Brain microvascular endothelial cell (primary cell): Measurements from ENCODE around the gene NSG1.

ENCODE experiments used
- DNase-seq: peaks from one replicate; pipeline ENCODE4 v3.0.0-alpha.2; 2020
- H3K27ac ChIP-seq: fragments of 250-450 bp; sonication (Bioruptor Pico); 2 replicates; pipeline ENCODE4 v1.5.1; 2020; ENCODE audit warnings: mild to moderate bottlenecking, moderate library complexity
- H3K27me3 ChIP-seq: fragments of 250-450 bp; sonication (Bioruptor Pico); replicated peaks from 2 replicates; pipeline ENCODE4 v1.5.1; 2020; ENCODE audit warnings: mild to moderate bottlenecking
- H3K36me3 ChIP-seq: fragments of 250-450 bp; sonication (Bioruptor Pico); replicated peaks from 2 replicates; pipeline ENCODE4 v1.5.1; 2020; ENCODE audit warnings: mild to moderate bottlenecking
- H3K4me3 ChIP-seq: 2 replicates; pipeline ENCODE4 v1.5.1; 2011; ENCODE audit warnings: low read depth, mild to moderate bottlenecking, control low read depth, low read length, moderate library complexity
- in situ Hi-C: cut with HindIII; loops from 2 replicates; pipeline ENCODE4 v1.10.0; 2017; ENCODE audit warnings: low sequenced_read_pairs, low pct_ligation_motif_present
- TF ChIP-seq, protein P1 (sequence below): IDR thresholded peaks from 2 replicates; pipeline ENCODE4 v1.5.1; 2011; ENCODE audit warnings: low read depth, mild to moderate bottlenecking, moderate library complexity, low read length, control low read depth, inconsistent platforms; ENCODE audit errors: missing control alignments

NSG1 gene, protein sequence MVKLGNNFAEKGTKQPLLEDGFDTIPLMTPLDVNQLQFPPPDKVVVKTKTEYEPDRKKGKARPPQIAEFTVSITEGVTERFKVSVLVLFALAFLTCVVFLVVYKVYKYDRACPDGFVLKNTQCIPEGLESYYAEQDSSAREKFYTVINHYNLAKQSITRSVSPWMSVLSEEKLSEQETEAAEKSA

DNA sequence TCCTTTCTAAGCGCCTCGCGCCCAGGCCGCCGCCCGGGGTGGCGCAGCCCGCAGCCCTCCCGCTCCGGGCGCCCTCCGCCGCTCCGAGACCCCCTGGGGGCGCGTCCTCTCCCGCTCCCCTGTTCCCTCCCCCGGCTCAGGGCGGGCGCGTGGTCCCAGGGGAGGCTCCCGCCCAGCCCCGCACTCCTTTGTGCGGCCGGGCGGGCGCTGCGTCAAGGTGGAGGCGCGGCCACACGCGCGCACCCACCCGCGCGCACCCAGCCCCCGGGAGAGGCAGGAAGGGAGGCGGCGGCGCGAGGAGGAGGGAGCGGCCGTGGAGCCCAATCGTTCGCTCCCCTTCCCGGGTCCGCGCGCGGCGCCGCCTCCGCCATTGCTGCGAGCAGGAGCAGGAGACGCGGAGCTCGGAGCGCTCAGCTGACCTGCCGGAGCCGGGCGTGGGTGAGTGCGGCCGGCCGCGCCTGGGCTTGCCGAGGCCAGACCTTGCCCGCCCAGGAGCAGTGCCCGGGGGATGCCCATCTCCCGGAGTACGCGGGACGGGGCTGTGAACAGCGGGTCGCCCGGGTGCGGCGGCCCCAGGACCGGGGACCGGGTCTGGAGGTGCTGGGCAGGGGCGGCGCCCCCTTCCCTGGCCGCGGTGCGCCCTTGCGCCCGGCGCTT, at the start of gene NSG1:
TSS of gene NSG1 (plus strand) at position 367 of the 657 bp plus-strand sequence. CDS start 528 bp downstream, outside the sequence.
- TF ChIP-seq, protein P1, sequence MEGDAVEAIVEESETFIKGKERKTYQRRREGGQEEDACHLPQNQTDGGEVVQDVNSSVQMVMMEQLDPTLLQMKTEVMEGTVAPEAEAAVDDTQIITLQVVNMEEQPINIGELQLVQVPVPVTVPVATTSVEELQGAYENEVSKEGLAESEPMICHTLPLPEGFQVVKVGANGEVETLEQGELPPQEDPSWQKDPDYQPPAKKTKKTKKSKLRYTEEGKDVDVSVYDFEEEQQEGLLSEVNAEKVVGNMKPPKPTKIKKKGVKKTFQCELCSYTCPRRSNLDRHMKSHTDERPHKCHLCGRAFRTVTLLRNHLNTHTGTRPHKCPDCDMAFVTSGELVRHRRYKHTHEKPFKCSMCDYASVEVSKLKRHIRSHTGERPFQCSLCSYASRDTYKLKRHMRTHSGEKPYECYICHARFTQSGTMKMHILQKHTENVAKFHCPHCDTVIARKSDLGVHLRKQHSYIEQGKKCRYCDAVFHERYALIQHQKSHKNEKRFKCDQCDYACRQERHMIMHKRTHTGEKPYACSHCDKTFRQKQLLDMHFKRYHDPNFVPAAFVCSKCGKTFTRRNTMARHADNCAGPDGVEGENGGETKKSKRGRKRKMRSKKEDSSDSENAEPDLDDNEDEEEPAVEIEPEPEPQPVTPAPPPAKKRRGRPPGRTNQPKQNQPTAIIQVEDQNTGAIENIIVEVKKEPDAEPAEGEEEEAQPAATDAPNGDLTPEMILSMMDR, result no peak
- DNase-seq, result no peak
- peak within 1 kb of the TSS; percentile 32 for H3K4me3 ChIP-seq

DNA sequence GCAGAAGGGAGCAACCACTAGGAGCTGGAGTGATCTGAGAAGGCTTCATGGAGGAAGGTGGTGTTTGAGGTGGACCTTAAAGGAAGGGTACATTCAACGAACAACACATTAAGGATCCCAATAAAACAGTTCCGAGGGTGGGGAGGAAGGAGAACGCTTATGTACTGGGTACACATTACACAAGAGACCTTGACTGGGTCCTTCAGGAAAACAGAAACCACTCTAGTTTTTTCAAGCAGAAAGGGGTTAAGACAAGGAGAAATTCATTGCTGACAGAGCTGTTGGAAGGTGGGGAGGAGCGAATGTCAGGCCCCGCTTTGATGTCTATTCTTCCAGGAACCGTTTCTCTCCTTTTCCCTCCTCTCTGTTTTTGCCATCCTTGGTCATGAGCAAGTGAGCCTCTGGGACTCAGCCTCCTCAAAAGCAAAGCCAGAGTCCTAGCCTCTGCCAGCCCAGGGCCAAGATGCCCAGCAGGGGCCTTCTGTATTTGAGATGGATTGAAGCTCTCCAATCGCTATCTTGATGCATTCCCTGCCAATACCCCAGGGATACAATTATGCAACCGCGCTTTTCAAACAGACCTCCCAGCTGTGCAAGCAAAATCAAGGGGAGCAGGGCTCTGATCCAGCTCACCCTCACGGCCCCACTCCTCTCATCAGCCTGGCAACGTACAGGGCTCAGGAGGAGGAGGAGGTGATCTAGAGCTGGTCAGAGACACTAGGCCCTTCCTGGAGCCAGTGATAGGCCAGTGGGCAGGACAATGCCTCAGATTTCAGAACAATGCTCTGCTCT, 48.5 kb upstream of the NSG1 start:
- in situ Hi-C loops, result no loop called here
- Histone ChIP-seq H3K27me3 (no peaks in the 10 kb centered on the region), H3K27ac (no peak overlapping the region), H3K4me3 (no peak overlapping the region), H3K36me3 (no peaks in the 10 kb centered on the region)
- DNase-seq, result no peak
- TF ChIP-seq, protein P1, result no peak

More for the DNA sequence above, at the start of gene NSG1:
- Histone ChIP-seq H3K27ac (no peak within 1 kb of the TSS), H3K27me3 (peaks cover 56% of the 10 kb centered on the region), H3K36me3 (no peaks in the 10 kb centered on the region)
- in situ Hi-C loops, result no loop called here

DNA sequence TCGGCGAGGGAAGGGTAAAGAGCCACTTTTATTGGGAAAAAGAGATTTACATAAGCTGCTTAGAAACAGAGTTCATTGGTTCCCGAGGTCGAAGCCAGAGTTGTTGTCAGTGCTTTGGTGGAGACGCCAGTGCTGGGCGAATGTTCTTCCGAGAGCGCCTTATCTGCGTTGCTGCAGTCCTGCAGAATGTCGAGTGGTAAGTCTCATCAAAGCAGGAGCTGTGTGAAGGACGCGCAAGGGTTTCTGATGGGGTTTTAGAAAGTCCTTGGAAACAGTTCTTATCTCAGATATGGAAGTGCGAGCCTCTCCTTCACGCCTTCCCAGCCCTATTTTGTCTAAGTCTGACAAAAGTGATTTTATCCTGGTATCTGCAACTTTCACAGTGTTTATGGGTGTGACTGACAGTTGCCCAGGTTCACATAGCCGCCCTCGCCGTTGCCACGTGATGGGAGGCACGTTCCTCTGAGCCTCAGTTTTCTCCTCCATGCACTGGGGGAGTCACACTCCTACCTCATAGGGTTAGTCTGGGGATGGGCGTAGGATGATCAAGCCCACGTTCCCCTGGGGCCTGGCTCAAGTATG, 47.3 kb upstream of the NSG1 start:
- no peak for DNase-seq
- in situ Hi-C loops, result no loop called here
- TF ChIP-seq, protein P1, result no peak
- H3K36me3 ChIP-seq, result no peaks in the 10 kb centered on the region
- H3K27me3 ChIP-seq, result no peaks in the 10 kb centered on the region
- no peak overlapping the region for H3K4me3 ChIP-seq
- no peak overlapping the region for H3K27ac ChIP-seq

DNA sequence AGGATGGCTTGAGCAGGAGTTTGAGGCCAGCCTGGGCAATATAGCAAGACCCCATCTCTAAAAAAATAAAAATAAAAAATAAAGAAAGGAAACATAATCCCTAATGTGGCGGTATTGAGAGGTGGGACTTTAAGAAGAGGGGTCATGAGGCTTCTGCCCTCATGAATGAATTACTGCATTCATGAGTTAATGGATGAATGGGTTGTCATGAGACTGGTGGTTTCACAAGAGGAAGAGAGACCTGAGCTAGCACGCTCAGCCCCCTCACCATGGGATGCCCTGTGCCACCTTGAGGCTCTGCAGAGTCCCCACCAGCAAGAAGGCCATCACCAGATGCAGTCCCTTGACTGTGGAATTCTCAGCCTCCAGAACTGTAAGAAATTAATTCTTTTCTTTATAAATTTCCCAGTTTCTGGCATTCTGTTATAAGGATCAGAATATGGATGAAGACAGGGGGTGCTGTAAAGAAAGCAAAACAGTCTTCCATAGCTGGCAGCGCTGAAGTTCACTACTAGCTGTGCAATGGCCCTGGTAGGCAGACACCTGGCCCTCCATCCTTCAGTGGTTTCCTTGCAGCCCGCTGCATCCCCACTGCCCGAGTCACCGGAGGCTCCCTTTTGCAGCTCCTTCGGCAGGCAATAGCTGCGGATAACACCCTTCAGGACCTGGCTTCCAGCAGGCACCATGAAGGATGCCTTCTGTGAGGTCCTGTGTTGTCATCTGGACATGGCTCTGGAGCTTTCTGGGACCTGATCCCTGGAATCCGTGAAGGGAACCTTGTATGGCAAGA, 44.8 kb upstream of the NSG1 start:
- TF ChIP-seq, protein P1, result no peak
- no peak for DNase-seq
- no peaks in the 10 kb centered on the region for H3K36me3 ChIP-seq
- no peak overlapping the region for H3K4me3 ChIP-seq
- H3K27ac ChIP-seq, result no peak overlapping the region
- in situ Hi-C loops, result no loop called here
- no peaks in the 10 kb centered on the region for H3K27me3 ChIP-seq

DNA sequence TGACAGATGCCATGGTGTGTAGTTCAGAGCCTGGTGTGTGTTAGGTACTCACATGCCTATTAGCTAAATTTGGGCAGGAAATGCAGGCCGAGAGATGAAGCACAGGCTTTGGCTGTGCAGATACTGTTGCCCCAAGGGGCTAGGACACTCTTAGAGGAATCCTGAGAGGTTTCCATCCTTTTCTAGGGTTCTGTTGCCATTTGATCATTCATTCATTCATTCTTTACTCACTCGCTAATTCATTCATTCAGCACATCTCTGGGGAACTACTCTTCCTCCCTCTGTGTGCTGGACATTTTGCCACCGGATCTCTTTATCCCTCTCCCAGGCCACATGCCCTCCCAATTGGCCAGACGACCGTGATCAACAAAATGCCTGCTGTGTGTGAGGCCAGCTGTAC, 43.9 kb upstream of the NSG1 start:
- Histone ChIP-seq H3K27me3 (no peaks in the 10 kb centered on the region), H3K27ac (no peak overlapping the region), H3K4me3 (no peak overlapping the region), H3K36me3 (no peaks in the 10 kb centered on the region)
- in situ Hi-C loops, result no loop called here
- DNase-seq, result no peak
- TF ChIP-seq, protein P1, result no peak
